Inferior parietal cortex (tissue), 1 donor: ENCODE data around the gene SDR9C7.

ENCODE experiments used
- DNase-seq: peaks from one replicate; pipeline ENCODE4 v3.0.0-alpha.2; 2016; ENCODE audit errors: extremely low spot score

The SDR9C7 gene

GRCh38 chr12:56877195-56878009 is 56.8 kb downstream of the SDR9C7 start:
- DNase-seq: peak; percentile 16

GRCh38 chr12:56874821-56875220 is 59.4 kb downstream of the SDR9C7 start:
- no peak for DNase-seq

DNA sequence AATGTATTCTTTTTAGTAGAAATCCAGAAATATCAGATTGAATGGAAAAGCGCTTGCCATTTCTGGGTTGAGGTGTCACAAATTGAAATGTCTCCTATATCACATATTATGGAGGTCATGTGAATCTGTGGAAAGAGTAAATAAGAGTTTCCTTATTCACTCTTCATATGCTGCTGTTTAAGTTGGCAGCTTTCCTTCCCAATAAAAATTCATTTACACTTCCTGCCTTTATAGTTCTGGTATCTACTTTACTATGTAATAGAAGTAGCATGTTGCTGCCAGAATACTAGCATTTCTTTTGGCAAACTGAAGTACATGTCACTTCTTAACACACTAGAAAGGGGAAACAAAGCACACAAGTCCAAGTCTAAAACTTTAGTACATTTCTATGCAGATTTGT is 60.8 kb downstream of the SDR9C7 start:
- DNase-seq: no peak
